K562 (cell line): ENCODE results near the gene HSDL1. TPM values are rescaled to one million over a fixed set of nuclear protein-coding genes. Genes with fewer than 3 reads are reported as not detected.

ENCODE experiments used
- FUS ChIP-seq: fragments of 200-400 bp; formaldehyde crosslinking; optimal IDR thresholded peaks from 2 replicates; pipeline ENCODE3; 2017; ENCODE audit warnings: low read depth, low read length
- KDM1A ChIP-seq, 2 experiments: fragments of 450-650 bp; IDR thresholded peaks; 2 replicates each; pipeline ENCODE4 v1.6.1; 2016; ENCODE audit warnings: mild to moderate bottlenecking in 2 of 2
- RFX7 ChIP-seq: fragments of 250-450 bp; sonication (Bioruptor Pico); IDR thresholded peaks from 2 replicates; pipeline ENCODE4 v1.5.1; 2021; ENCODE audit warnings: mild to moderate bottlenecking
- SMAD1 ChIP-seq: fragments of 150-350 bp; IDR thresholded peaks from 2 replicates; pipeline ENCODE4 v1.6.1; 2014; ENCODE audit warnings: low read length, low read depth; ENCODE audit not compliant: partially characterized antibody
- TSC22D4 ChIP-seq: fragments of 450-650 bp; IDR thresholded peaks from 2 replicates; pipeline ENCODE4 v1.6.1; 2016; ENCODE audit warnings: missing genetic modification characterization, missing biosample characterization, control low read depth
- ZC3H4 ChIP-seq: sonication (generic); formaldehyde crosslinking; IDR thresholded peaks from 2 replicates; pipeline ENCODE4 v1.9.0; 2021; ENCODE audit warnings: missing genetic modification reagents, borderline replicate concordance
- polyA plus RNA-seq, 8 experiments: library from polyadenylated mRNA; depleted of rRNA in 4 of 8; stranded (reverse) in 5 of 8; unstranded in 3 of 8; fragments of >200 nt; fragmentation: Nextera tagmentation in 2 of 8; fragmentation: Illumina TruSeq in 1 of 8; extraction: Ambion mirVana in 2 of 8; extraction: Trizol in 1 of 8; gene quantifications; 2 replicates each; pipeline versions ENCODE4 v1.2.1 to v1.2.3, GENCODE V29; 2011 to 2014; ENCODE audit warnings: inconsistent platforms in 1 of 8, missing spikeins in 1 of 8
- total RNA-seq, 7 experiments: library from RNA; depleted of rRNA in 6 of 7; stranded (reverse); fragments of >200 nt in 6 of 7; fragmentation: Illumina TruSeq in 2 of 7; extraction: Trizol in 2 of 7; gene quantifications; 2 replicates each; pipeline versions ENCODE4 v1.2.1 to v1.2.3, GENCODE V29; 2011 to 2021; ENCODE audit warnings: low replicate concordance in 1 of 7
- TF ChIP-seq, protein P1 (sequence below): fragments of 250-450 bp; sonication (Bioruptor Pico); IDR thresholded peaks from 2 replicates; pipeline ENCODE4 v1.4.0; 2020; ENCODE audit warnings: mild to moderate bottlenecking
- TF ChIP-seq, protein P2 (sequence below): fragments of 250-450 bp; sonication (Bioruptor Pico); IDR thresholded peaks from 2 replicates; pipeline ENCODE4 v1.5.0; 2021
- TF ChIP-seq, protein P3 (sequence below): fragments of 450-650 bp; IDR thresholded peaks from 2 replicates; pipeline ENCODE4 v1.6.1; 2016; ENCODE audit warnings: borderline replicate concordance
- TF ChIP-seq, protein P4 (sequence below): fragments of 250-450 bp; sonication (Bioruptor Pico); IDR thresholded peaks from 2 replicates; pipeline ENCODE4 v1.5.0; 2022; ENCODE audit warnings: mild to moderate bottlenecking
- TF ChIP-seq, protein P5 (sequence below), 3 experiments: fragments of 200-800 bp in 1 of 3; fragments of 250-450 bp in 1 of 3; fragments of 450-650 bp in 1 of 3; sonication (Bioruptor Pico) in 1 of 3; sonication (Bioruptor generic) in 1 of 3; formaldehyde crosslinking in 1 of 3; IDR thresholded peaks; 2 replicates each; pipeline versions ENCODE4 v1.6.1 to v1.8.0; 2016 to 2022; ENCODE audit warnings: mild to moderate bottlenecking in 2 of 3, missing genetic modification characterization in 2 of 3, missing compliant biosample characterization in 1 of 3, moderate library complexity in 1 of 3
- TF ChIP-seq, protein P6 (sequence below): fragments of 250-450 bp; sonication (Bioruptor Pico); IDR thresholded peaks from 2 replicates; pipeline ENCODE4 v1.8.0; 2022; ENCODE audit warnings: moderate library complexity, mild to moderate bottlenecking, inconsistent platforms

The HSDL1 gene
- total and polyA plus RNA-seq, 9 of the 15 experiments (the other 6 are each of a cell fraction or from before 2014, with no cell fraction given), result 14.8 to 41.2 (median 27.7) TPM

DNA sequence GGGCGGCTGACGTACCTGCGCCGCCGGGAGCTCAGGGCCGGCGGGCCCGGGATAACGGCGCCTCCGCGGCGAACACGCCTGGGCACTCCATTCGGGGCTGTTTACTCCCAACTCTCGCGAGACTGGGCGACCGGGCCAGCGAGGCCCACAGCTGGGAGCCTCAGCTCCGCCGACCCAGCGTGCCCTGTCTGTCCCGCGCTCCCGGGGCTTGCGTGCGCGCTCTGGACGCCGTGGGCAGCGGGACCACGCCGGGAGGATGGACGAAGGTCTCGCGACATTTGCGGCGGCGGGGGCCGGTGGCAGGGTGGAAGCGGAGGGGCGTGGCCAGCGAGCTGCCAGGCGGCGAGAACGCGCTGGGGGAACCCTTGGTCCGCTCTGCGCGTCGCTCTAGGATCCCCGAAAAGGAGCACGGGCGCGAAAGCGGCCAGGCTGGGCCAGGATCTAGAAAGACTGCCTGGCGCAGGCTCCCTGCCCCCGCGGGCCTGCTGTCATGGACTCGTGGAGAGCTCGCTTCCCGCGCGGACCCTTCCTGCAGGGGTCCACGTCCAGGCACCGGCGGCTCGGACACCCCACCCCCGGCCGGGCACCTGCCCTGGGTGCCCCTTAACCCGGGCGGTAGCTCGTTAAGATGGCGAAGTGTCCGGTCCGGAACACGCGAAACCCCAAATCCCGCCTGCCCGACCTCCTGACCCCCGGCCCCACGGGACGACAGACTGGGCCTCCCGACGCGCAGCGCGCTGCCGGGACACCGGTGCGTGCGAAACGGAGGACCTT is 28.1 kb downstream of the HSDL1 start, which contains the start of gene MBTPS1 (continued):
- TF ChIP-seq, protein P1, sequence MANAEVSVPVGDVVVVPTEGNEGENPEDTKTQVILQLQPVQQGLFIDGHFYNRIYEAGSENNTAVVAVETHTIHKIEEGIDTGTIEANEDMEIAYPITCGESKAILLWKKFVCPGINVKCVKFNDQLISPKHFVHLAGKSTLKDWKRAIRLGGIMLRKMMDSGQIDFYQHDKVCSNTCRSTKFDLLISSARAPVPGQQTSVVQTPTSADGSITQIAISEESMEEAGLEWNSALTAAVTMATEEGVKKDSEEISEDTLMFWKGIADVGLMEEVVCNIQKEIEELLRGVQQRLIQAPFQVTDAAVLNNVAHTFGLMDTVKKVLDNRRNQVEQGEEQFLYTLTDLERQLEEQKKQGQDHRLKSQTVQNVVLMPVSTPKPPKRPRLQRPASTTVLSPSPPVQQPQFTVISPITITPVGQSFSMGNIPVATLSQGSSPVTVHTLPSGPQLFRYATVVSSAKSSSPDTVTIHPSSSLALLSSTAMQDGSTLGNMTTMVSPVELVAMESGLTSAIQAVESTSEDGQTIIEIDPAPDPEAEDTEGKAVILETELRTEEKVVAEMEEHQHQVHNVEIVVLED (CRISPR knock-in tag), result peak; percentile 97
- no peak for TF ChIP-seq TSC22D4 (tag)
- no peak for TF ChIP-seq RFX7 (CRISPR knock-in tag)
- TF ChIP-seq ZC3H4 (CRISPR knock-in tag), result no peak
- TF ChIP-seq, protein P2, sequence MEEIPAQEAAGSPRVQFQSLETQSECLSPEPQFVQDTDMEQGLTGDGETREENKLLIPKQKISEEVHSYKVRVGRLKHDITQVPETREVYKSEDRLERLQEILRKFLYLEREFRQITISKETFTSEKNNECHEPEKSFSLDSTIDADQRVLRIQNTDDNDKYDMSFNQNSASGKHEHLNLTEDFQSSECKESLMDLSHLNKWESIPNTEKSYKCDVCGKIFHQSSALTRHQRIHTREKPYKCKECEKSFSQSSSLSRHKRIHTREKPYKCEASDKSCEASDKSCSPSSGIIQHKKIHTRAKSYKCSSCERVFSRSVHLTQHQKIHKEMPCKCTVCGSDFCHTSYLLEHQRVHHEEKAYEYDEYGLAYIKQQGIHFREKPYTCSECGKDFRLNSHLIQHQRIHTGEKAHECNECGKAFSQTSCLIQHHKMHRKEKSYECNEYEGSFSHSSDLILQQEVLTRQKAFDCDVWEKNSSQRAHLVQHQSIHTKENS, result no peak
- TF ChIP-seq FUS, result peak; percentile 65
- peak; percentile 53 for TF ChIP-seq SMAD1
- no peak for TF ChIP-seq KDM1A (IDR thresholded peaks at IDR 0.05)
- TF ChIP-seq, protein P3, sequence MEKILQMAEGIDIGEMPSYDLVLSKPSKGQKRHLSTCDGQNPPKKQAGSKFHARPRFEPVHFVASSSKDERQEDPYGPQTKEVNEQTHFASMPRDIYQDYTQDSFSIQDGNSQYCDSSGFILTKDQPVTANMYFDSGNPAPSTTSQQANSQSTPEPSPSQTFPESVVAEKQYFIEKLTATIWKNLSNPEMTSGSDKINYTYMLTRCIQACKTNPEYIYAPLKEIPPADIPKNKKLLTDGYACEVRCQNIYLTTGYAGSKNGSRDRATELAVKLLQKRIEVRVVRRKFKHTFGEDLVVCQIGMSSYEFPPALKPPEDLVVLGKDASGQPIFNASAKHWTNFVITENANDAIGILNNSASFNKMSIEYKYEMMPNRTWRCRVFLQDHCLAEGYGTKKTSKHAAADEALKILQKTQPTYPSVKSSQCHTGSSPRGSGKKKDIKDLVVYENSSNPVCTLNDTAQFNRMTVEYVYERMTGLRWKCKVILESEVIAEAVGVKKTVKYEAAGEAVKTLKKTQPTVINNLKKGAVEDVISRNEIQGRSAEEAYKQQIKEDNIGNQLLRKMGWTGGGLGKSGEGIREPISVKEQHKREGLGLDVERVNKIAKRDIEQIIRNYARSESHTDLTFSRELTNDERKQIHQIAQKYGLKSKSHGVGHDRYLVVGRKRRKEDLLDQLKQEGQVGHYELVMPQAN, result peak; percentile 67; the same call in 1 of the 2 replicates
- TF ChIP-seq, protein P4, sequence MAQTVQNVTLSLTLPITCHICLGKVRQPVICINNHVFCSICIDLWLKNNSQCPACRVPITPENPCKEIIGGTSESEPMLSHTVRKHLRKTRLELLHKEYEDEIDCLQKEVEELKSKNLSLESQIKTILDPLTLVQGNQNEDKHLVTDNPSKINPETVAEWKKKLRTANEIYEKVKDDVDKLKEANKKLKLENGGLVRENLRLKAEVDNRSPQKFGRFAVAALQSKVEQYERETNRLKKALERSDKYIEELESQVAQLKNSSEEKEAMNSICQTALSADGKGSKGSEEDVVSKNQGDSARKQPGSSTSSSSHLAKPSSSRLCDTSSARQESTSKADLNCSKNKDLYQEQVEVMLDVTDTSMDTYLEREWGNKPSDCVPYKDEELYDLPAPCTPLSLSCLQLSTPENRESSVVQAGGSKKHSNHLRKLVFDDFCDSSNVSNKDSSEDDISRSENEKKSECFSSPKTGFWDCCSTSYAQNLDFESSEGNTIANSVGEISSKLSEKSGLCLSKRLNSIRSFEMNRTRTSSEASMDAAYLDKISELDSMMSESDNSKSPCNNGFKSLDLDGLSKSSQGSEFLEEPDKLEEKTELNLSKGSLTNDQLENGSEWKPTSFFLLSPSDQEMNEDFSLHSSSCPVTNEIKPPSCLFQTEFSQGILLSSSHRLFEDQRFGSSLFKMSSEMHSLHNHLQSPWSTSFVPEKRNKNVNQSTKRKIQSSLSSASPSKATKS, result no peak
- TF ChIP-seq, protein P5, sequence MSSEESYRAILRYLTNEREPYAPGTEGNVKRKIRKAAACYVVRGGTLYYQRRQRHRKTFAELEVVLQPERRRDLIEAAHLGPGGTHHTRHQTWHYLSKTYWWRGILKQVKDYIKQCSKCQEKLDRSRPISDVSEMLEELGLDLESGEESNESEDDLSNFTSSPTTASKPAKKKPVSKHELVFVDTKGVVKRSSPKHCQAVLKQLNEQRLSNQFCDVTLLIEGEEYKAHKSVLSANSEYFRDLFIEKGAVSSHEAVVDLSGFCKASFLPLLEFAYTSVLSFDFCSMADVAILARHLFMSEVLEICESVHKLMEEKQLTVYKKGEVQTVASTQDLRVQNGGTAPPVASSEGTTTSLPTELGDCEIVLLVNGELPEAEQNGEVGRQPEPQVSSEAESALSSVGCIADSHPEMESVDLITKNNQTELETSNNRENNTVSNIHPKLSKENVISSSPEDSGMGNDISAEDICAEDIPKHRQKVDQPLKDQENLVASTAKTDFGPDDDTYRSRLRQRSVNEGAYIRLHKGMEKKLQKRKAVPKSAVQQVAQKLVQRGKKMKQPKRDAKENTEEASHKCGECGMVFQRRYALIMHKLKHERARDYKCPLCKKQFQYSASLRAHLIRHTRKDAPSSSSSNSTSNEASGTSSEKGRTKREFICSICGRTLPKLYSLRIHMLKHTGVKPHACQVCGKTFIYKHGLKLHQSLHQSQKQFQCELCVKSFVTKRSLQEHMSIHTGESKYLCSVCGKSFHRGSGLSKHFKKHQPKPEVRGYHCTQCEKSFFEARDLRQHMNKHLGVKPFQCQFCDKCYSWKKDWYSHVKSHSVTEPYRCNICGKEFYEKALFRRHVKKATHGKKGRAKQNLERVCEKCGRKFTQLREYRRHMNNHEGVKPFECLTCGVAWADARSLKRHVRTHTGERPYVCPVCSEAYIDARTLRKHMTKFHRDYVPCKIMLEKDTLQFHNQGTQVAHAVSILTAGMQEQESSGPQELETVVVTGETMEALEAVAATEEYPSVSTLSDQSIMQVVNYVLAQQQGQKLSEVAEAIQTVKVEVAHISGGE (CRISPR knock-in tag; IDR thresholded peaks at IDR 0.05), result peak in 1 of 3 experiments; percentile 25; a peak in 1 of 6 replicates
- TF ChIP-seq, protein P6, sequence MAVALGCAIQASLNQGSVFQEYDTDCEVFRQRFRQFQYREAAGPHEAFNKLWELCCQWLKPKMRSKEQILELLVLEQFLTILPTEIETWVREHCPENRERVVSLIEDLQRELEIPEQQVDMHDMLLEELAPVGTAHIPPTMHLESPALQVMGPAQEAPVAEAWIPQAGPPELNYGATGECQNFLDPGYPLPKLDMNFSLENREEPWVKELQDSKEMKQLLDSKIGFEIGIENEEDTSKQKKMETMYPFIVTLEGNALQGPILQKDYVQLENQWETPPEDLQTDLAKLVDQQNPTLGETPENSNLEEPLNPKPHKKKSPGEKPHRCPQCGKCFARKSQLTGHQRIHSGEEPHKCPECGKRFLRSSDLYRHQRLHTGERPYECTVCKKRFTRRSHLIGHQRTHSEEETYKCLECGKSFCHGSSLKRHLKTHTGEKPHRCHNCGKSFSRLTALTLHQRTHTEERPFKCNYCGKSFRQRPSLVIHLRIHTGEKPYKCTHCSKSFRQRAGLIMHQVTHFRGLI, result no peak
